ENCODE results near the gene ANKRD55. TPM values are rescaled to one million over a fixed set of nuclear protein-coding genes. Genes with fewer than 3 reads are reported as not detected.
A peak's percentile ranks its signal among the peaks of the same experiment; 100 is the strongest.

The ANKRD55 gene
- total and polyA plus RNA-seq, 9 of the 15 experiments (the other 6 are each of a cell fraction or from before 2014, with no cell fraction given), result 3.4 to 10.6 (median 6.5) TPM

DNA sequence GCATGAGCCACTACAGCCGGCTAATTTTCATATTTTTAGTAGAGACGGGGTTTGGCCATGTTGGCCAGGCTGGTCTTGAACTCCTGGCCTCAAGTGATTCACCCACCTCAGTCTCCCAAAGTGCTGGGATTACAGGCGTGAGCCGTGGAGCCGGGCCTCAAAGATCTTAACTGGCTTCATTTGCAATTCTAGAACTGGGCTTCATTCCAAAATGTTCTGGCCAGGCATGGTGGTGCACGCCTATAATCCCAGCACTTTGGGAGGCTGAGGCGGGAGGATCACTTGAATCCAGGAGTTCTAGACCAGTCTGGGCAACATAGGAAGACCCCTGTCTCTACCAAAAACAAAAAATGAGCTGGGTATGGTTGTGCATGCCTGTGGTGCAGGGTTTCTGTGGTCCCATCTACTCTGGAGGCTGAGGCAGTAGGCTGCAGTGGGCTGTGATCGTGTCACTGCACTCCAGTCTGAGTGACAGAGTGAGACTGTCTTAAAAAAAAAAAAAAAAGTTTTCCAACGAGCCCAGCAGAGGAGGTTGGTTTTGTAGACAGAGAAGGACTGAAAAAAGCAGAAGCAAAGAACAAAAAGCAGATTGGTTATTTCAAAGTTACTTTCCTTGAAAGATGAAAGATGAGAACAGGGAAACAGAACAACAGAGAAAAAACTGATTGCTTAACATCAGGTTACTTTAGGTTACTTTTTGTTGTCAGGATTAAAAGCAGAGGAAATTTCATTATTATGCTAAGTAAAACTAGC is 78.2 kb downstream of the ANKRD55 start (continued):
- TF ChIP-seq, protein P1, sequence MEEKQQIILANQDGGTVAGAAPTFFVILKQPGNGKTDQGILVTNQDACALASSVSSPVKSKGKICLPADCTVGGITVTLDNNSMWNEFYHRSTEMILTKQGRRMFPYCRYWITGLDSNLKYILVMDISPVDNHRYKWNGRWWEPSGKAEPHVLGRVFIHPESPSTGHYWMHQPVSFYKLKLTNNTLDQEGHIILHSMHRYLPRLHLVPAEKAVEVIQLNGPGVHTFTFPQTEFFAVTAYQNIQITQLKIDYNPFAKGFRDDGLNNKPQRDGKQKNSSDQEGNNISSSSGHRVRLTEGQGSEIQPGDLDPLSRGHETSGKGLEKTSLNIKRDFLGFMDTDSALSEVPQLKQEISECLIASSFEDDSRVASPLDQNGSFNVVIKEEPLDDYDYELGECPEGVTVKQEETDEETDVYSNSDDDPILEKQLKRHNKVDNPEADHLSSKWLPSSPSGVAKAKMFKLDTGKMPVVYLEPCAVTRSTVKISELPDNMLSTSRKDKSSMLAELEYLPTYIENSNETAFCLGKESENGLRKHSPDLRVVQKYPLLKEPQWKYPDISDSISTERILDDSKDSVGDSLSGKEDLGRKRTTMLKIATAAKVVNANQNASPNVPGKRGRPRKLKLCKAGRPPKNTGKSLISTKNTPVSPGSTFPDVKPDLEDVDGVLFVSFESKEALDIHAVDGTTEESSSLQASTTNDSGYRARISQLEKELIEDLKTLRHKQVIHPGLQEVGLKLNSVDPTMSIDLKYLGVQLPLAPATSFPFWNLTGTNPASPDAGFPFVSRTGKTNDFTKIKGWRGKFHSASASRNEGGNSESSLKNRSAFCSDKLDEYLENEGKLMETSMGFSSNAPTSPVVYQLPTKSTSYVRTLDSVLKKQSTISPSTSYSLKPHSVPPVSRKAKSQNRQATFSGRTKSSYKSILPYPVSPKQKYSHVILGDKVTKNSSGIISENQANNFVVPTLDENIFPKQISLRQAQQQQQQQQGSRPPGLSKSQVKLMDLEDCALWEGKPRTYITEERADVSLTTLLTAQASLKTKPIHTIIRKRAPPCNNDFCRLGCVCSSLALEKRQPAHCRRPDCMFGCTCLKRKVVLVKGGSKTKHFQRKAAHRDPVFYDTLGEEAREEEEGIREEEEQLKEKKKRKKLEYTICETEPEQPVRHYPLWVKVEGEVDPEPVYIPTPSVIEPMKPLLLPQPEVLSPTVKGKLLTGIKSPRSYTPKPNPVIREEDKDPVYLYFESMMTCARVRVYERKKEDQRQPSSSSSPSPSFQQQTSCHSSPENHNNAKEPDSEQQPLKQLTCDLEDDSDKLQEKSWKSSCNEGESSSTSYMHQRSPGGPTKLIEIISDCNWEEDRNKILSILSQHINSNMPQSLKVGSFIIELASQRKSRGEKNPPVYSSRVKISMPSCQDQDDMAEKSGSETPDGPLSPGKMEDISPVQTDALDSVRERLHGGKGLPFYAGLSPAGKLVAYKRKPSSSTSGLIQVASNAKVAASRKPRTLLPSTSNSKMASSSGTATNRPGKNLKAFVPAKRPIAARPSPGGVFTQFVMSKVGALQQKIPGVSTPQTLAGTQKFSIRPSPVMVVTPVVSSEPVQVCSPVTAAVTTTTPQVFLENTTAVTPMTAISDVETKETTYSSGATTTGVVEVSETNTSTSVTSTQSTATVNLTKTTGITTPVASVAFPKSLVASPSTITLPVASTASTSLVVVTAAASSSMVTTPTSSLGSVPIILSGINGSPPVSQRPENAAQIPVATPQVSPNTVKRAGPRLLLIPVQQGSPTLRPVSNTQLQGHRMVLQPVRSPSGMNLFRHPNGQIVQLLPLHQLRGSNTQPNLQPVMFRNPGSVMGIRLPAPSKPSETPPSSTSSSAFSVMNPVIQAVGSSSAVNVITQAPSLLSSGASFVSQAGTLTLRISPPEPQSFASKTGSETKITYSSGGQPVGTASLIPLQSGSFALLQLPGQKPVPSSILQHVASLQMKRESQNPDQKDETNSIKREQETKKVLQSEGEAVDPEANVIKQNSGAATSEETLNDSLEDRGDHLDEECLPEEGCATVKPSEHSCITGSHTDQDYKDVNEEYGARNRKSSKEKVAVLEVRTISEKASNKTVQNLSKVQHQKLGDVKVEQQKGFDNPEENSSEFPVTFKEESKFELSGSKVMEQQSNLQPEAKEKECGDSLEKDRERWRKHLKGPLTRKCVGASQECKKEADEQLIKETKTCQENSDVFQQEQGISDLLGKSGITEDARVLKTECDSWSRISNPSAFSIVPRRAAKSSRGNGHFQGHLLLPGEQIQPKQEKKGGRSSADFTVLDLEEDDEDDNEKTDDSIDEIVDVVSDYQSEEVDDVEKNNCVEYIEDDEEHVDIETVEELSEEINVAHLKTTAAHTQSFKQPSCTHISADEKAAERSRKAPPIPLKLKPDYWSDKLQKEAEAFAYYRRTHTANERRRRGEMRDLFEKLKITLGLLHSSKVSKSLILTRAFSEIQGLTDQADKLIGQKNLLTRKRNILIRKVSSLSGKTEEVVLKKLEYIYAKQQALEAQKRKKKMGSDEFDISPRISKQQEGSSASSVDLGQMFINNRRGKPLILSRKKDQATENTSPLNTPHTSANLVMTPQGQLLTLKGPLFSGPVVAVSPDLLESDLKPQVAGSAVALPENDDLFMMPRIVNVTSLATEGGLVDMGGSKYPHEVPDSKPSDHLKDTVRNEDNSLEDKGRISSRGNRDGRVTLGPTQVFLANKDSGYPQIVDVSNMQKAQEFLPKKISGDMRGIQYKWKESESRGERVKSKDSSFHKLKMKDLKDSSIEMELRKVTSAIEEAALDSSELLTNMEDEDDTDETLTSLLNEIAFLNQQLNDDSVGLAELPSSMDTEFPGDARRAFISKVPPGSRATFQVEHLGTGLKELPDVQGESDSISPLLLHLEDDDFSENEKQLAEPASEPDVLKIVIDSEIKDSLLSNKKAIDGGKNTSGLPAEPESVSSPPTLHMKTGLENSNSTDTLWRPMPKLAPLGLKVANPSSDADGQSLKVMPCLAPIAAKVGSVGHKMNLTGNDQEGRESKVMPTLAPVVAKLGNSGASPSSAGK (IDR thresholded peaks at IDR 0.05), result no peak
- TF ChIP-seq LARP7 (IDR thresholded peaks at IDR 0.05), result no peak
- TF ChIP-seq ETV6 (IDR thresholded peaks at IDR 0.05; ENCODE audit: borderline replicate concordance in 1 of 2, low read depth in 2 of 2, low read length in 1 of 2), result no peak
- TF ChIP-seq ETV6 (CRISPR knock-in tag; IDR thresholded peaks at IDR 0.05; ENCODE audit: borderline replicate concordance), result no peak
- no peak for TF ChIP-seq FUS (optimal IDR thresholded peaks at IDR 0.05; ENCODE audit: low read depth, low read length)
- no peak for TF ChIP-seq RBM22 (IDR thresholded peaks at IDR 0.05; ENCODE audit: low read depth, low read length, poor library complexity, severe bottlenecking)
- no peak for TF ChIP-seq RBM34 (IDR thresholded peaks at IDR 0.05; ENCODE audit: borderline replicate concordance, insufficient read depth, low read length)
- TF ChIP-seq, protein P2, sequence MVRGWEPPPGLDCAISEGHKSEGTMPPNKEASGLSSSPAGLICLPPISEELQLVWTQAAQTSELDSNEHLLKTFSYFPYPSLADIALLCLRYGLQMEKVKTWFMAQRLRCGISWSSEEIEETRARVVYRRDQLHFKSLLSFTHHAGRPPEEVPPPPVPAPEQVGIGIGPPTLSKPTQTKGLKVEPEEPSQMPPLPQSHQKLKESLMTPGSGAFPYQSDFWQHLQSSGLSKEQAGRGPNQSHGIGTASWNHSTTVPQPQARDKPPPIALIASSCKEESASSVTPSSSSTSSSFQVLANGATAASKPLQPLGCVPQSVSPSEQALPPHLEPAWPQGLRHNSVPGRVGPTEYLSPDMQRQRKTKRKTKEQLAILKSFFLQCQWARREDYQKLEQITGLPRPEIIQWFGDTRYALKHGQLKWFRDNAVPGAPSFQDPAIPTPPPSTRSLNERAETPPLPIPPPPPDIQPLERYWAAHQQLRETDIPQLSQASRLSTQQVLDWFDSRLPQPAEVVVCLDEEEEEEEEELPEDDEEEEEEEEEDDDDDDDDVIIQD (CRISPR knock-in tag; IDR thresholded peaks at IDR 0.05), result no peak
- TF ChIP-seq, protein P3, sequence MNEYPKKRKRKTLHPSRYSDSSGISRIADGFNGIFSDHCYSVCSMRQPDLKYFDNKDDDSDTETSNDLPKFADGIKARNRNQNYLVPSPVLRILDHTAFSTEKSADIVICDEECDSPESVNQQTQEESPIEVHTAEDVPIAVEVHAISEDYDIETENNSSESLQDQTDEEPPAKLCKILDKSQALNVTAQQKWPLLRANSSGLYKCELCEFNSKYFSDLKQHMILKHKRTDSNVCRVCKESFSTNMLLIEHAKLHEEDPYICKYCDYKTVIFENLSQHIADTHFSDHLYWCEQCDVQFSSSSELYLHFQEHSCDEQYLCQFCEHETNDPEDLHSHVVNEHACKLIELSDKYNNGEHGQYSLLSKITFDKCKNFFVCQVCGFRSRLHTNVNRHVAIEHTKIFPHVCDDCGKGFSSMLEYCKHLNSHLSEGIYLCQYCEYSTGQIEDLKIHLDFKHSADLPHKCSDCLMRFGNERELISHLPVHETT (CRISPR knock-in tag; conservative IDR thresholded peaks at IDR 0.05 in 1 of 2, IDR thresholded peaks at IDR 0.05 in 1 of 2), result 0 out of 4 replicates have a peak, but pooled peaks of 1 of the 2 experiments have one; percentile 25

Measured in K562 (cell line).